Measurements from ENCODE around the gene ZCCHC24.

- no peak for TF ChIP-seq CTCF (conservative IDR thresholded peaks at IDR 0.05; ENCODE audit: low read length)
- TF ChIP-seq EZH2phosphoT487 (IDR thresholded peaks at IDR 0.05; ENCODE audit: borderline replicate concordance, low read depth, low read length), result no peak
Measured at GRCh38 chr10:79468841-79469585, 23.6 kb upstream of the ZCCHC24 start.

Measured in OCI-LY7 (cell line).